K562 (cell line): ENCODE measurements around the gene SLC66A2.

Experiments
- ARID2 ChIP-seq: fragments of 450-650 bp; IDR thresholded peaks from 2 replicates; pipeline ENCODE4 v1.6.1; 2017; ENCODE audit warnings: antibody characterized with exemption, mild to moderate bottlenecking
- ATF3 ChIP-seq, 2 experiments: fragments of 450-650 bp in 1 of 2; sonication (generic) in 1 of 2; formaldehyde crosslinking in 1 of 2; IDR thresholded peaks in 1 of 2; conservative IDR thresholded peaks in 1 of 2; 2 replicates each; pipeline versions ENCODE4 v1.6.1 to v1.8.1; 2016 to 2023; ENCODE audit warnings: mild to moderate bottlenecking in 2 of 2, moderate library complexity in 2 of 2, inconsistent platforms in 1 of 2, missing genetic modification reagents in 1 of 2
- CCAR2 ChIP-seq: fragments of 200-400 bp; formaldehyde crosslinking; IDR thresholded peaks from 2 replicates; pipeline ENCODE4 v1.6.1; 2017; ENCODE audit warnings: mild to moderate bottlenecking, low read depth, low read length
- CTCF ChIP-seq, 3 experiments: IDR thresholded peaks in 2 of 3; conservative IDR thresholded peaks in 1 of 3; 2 replicates each; pipeline ENCODE4 v1.5.1; 2011 to 2012; ENCODE audit warnings: low read length in 3 of 3, mild to moderate bottlenecking in 3 of 3, control low read depth in 2 of 3, improper control_type of control experiment in 1 of 3, inconsistent platforms in 1 of 3, low read depth in 1 of 3, mixed read lengths in 1 of 3, moderate library complexity in 1 of 3; ENCODE audit not compliant: insufficient read depth in 2 of 3
- EHMT2 ChIP-seq: fragments of 450-650 bp; IDR thresholded peaks from 2 replicates; pipeline ENCODE4 v1.6.1; 2018; ENCODE audit warnings: antibody characterized with exemption
- GATAD2A ChIP-seq: fragments of 450-650 bp; IDR thresholded peaks from 2 replicates; pipeline ENCODE4 v1.6.1; 2017
- SIRT6 ChIP-seq: IDR thresholded peaks from one replicate; pipeline ENCODE4 v1.6.1; 2012; ENCODE audit warnings: low read depth, mild to moderate bottlenecking, control low read depth, inconsistent platforms, low read length, moderate library complexity
- SMC3 ChIP-seq: conservative IDR thresholded peaks from 2 replicates; pipeline ENCODE4 v1.6.1; 2011; ENCODE audit warnings: low read depth, low read length, improper control_type of control experiment; ENCODE audit not compliant: insufficient read depth
- SPI1 ChIP-seq: IDR thresholded peaks from 2 replicates; pipeline ENCODE4 v1.6.1; 2011; ENCODE audit warnings: low read depth, low read length, control low read depth, borderline replicate concordance
- TAF1 ChIP-seq: IDR thresholded peaks from 2 replicates; pipeline ENCODE4 v1.6.1; 2011; ENCODE audit warnings: mild to moderate bottlenecking, low read length, moderate library complexity; ENCODE audit not compliant: insufficient read depth, control insufficient read depth, severe bottlenecking; ENCODE audit errors: extremely low read depth
- YY1 ChIP-seq, 3 experiments: IDR thresholded peaks; 2 replicates each; pipeline ENCODE4 v1.6.1; 2011; ENCODE audit warnings: low read length in 2 of 3, mild to moderate bottlenecking in 2 of 3, moderate library complexity in 2 of 3, borderline replicate concordance in 1 of 3, control low read depth in 1 of 3, low read depth in 1 of 3; ENCODE audit not compliant: insufficient read depth in 3 of 3, insufficient replicate concordance in 2 of 3, control insufficient read depth in 1 of 3, insufficient read length in 1 of 3; ENCODE audit errors: extremely low read depth in 1 of 3
- ZNF133 ChIP-seq: fragments of 250-450 bp; sonication (Bioruptor Pico); IDR thresholded peaks from 2 replicates; pipeline ENCODE4 v1.4.0; 2020; ENCODE audit warnings: mild to moderate bottlenecking

- no peak for TF ChIP-seq ARID2
- TF ChIP-seq SIRT6 = no peak
- no peak for TF ChIP-seq ZNF133 (CRISPR knock-in tag)
- TF ChIP-seq SMC3 = no peak
- TF ChIP-seq GATAD2A = no peak
- no peak for TF ChIP-seq SPI1
- no peak for TF ChIP-seq YY1 (IDR thresholded peaks at IDR 0.05; ENCODE audit: borderline replicate concordance in 1 of 3, control insufficient read depth in 1 of 3, extremely low read depth in 1 of 3, insufficient read depth in 3 of 3, insufficient read length in 1 of 3, insufficient replicate concordance in 2 of 3, low read depth in 1 of 3, low read length in 2 of 3)
- no peak for TF ChIP-seq TAF1
- no peak for TF ChIP-seq EHMT2
- TF ChIP-seq ATF3 (IDR thresholded peaks at IDR 0.05) = no peak
- TF ChIP-seq ATF3 (CRISPR knock-in tag; conservative IDR thresholded peaks at IDR 0.05) = no peak
- TF ChIP-seq CCAR2 = no peak
- no peak for TF ChIP-seq CTCF (IDR thresholded peaks at IDR 0.05 in 2 of 3, conservative IDR thresholded peaks at IDR 0.05 in 1 of 3; ENCODE audit: insufficient read depth in 2 of 3, low read depth in 1 of 3, low read length in 3 of 3)
These were observed 96.1 kb downstream of the SLC66A2 start for GRCh38 chr18:79855147-79855933.
